CD14-positive monocyte (primary cell): ENCODE measurements around the gene CPNE4. TPM values are rescaled to one million over a fixed set of nuclear protein-coding genes. Genes with fewer than 3 reads are reported as not detected.

ENCODE experiments used
- DNase-seq, 3 donors: peaks; one replicate each; pipeline ENCODE4 v3.0.0-alpha.2; 2011 to 2022
- H2AFZ ChIP-seq: 2 replicates; pipeline ENCODE4 v1.6.0; 2012; ENCODE audit warnings: mild to moderate bottlenecking, low read depth, low read length, inconsistent platforms; ENCODE audit not compliant: insufficient read depth, poor library complexity, severe bottlenecking
- H3K27ac ChIP-seq, 2 donors: 1 replicate in 1 of 2; 2 replicates in 1 of 2; pipeline ENCODE4 v1.5.1; 2012 to 2013; ENCODE audit warnings: low read length in 2 of 2, control low read depth in 1 of 2, inconsistent platforms in 1 of 2, low read depth in 1 of 2, mild to moderate bottlenecking in 1 of 2
- H3K27me3 ChIP-seq, 2 donors: one replicate each; pipeline versions ENCODE4 v1.6.0 to v1.6.1; 2011 to 2013; ENCODE audit warnings: low read length in 2 of 2; ENCODE audit not compliant: control insufficient read depth in 2 of 2, insufficient read depth in 2 of 2
- H3K36me3 ChIP-seq, 2 donors: replicated peaks in 1 of 2; 1 replicate in 1 of 2; 2 replicates in 1 of 2; pipeline versions ENCODE4 v1.5.1 to v1.6.1; 2012 to 2013; ENCODE audit warnings: low read length in 2 of 2, control low read depth in 1 of 2, inconsistent platforms in 1 of 2, mild to moderate bottlenecking in 1 of 2; ENCODE audit not compliant: insufficient read depth in 2 of 2, control insufficient read depth in 1 of 2
- H3K4me1 ChIP-seq, 2 donors: 1 replicate in 1 of 2; 2 replicates in 1 of 2; pipeline versions ENCODE4 v1.5.1 to v1.6.1; 2012 to 2013; ENCODE audit warnings: low read length in 2 of 2, control low read depth in 1 of 2, inconsistent platforms in 1 of 2, mild to moderate bottlenecking in 1 of 2, moderate library complexity in 1 of 2; ENCODE audit not compliant: insufficient read depth in 2 of 2, control insufficient read depth in 1 of 2
- H3K4me2 ChIP-seq: replicated peaks from 2 replicates; pipeline ENCODE3; 2012; ENCODE audit warnings: low read length, moderate library complexity, mild to moderate bottlenecking; ENCODE audit not compliant: poor library complexity, severe bottlenecking; ENCODE audit errors: extremely low read depth
- H3K4me3 ChIP-seq, 3 experiments: fragments of 200-600 bp in 1 of 3; sonication (generic) in 1 of 3; replicated peaks in 1 of 3; 1 replicate in 2 of 3; 2 replicates in 1 of 3; pipeline ENCODE4 v1.5.1; 2011 to 2013; ENCODE audit warnings: low read length in 3 of 3, mild to moderate bottlenecking in 3 of 3, control low read depth in 2 of 3, low read depth in 2 of 3, inconsistent platforms in 1 of 3, moderate library complexity in 1 of 3
- H3K79me2 ChIP-seq: 2 replicates; pipeline ENCODE4 v1.6.0; 2012; ENCODE audit warnings: mild to moderate bottlenecking, control low read depth, inconsistent platforms, low read length, moderate library complexity; ENCODE audit not compliant: insufficient read depth
- H3K9ac ChIP-seq: 2 replicates; pipeline ENCODE4 v1.6.0; 2017; ENCODE audit warnings: low read length, mild to moderate bottlenecking; ENCODE audit not compliant: insufficient read depth, poor library complexity, severe bottlenecking
- H3K9me3 ChIP-seq, 2 donors: replicated peaks in 1 of 2; 1 replicate in 1 of 2; 2 replicates in 1 of 2; pipeline versions ENCODE4 v1.5.1 to v1.6.1; 2012 to 2013; ENCODE audit warnings: low read length in 2 of 2, control low read depth in 1 of 2; ENCODE audit not compliant: control insufficient read depth in 1 of 2, insufficient read depth in 1 of 2
- H4K20me1 ChIP-seq: 2 replicates; pipeline ENCODE4 v1.6.0; 2012; ENCODE audit warnings: mild to moderate bottlenecking, low read length, control low read depth, moderate library complexity; ENCODE audit not compliant: insufficient read depth
- H3K27ac Mint-ChIP-seq, 7 donors: one replicate each; pipeline ENCODE4 v1.8.0; 2020; ENCODE audit warnings: mild to moderate bottlenecking in 7 of 7, mixed read lengths in 7 of 7, moderate library complexity in 6 of 7, inconsistent platforms in 2 of 7
- H3K27me3 Mint-ChIP-seq, 3 donors: one replicate each; pipeline ENCODE4 v1.8.0; 2021 to 2022; ENCODE audit warnings: low read depth in 3 of 3, mild to moderate bottlenecking in 3 of 3, mixed read lengths in 3 of 3, moderate library complexity in 3 of 3, inconsistent platforms in 1 of 3
- H3K36me3 Mint-ChIP-seq, 2 donors: one replicate each; pipeline ENCODE4 v1.8.0; 2020; ENCODE audit warnings: mixed read lengths in 2 of 2, inconsistent platforms in 1 of 2, mild to moderate bottlenecking in 1 of 2
- H3K4me1 Mint-ChIP-seq: one replicate; pipeline ENCODE4 v1.8.0; 2020; ENCODE audit warnings: mild to moderate bottlenecking, mixed read lengths
- H3K4me3 Mint-ChIP-seq, 2 donors: one replicate each; pipeline ENCODE4 v1.8.0; 2020; ENCODE audit warnings: mild to moderate bottlenecking in 2 of 2, mixed read lengths in 2 of 2, moderate library complexity in 1 of 2
- H3K9me3 Mint-ChIP-seq, 7 donors: one replicate each; pipeline ENCODE4 v1.8.0; 2020 to 2022; ENCODE audit warnings: mixed read lengths in 7 of 7, mild to moderate bottlenecking in 6 of 7, moderate library complexity in 6 of 7, inconsistent platforms in 2 of 7
- WGBS: methylation state at CpG from one replicate; pipeline ENCODE4 v1.1.5; 2013; ENCODE audit warnings: missing lambda C conversion rate; ENCODE audit not compliant: insufficient coverage; 5-methylcytosine and 5-hydroxymethylcytosine counted together
- intact Hi-C, 2 donors: fragments of 100-400 bp; cut with micrococcal nuclease; formaldehyde crosslinking; loops; one replicate each; pipeline versions ENCODE4 v1.15.0 to v1.15.1; 2023
- polyA plus RNA-seq, 3 donors: library from polyadenylated mRNA; depleted of rRNA in 1 of 3; unstranded in 2 of 3; stranded (reverse) in 1 of 3; fragments of 300-500 nt in 2 of 3; fragments of >200 nt in 1 of 3; fragmentation: Illumina TruSeq in 2 of 3; gene quantifications; 1 replicate in 2 of 3; 2 replicates in 1 of 3; pipeline ENCODE4 v1.2.3, GENCODE V29; 2012 to 2021
- TF ChIP-seq, protein P1 (sequence below): fragments of 200-600 bp; IDR thresholded peaks from one replicate; pipeline ENCODE4 v1.8.0; 2022; ENCODE audit warnings: antibody characterized with exemption, mild to moderate bottlenecking

The CPNE4 gene
- polyA plus RNA-seq, 3 donors, result not detected

DNA sequence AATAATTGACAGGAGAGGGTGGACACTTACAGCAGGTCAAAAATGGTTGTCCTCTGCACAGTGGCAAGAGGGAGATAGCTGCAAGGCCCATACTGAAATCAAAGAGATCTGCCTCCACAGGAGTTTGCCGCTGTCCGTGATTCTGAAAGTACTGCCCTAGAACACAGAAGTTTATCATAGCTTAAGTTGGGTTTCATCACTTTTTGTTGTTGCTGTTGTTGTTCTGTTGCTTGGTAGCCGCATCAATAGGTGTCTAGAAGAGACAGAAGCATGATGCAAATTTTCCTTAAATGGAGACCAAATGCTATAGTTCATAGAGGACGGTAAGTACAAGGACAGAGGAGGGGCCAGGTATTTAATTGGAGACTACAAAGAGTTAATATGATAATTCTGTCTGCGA is 412.1 kb downstream of the CPNE4 start:
- H3K9me3 Mint-ChIP-seq, result peaks cover 0 to 2% (median 0%) of the 10 kb centered on the region in 7 donors
- WGBS, result 100% methylated on average over 1 of the region's 5 CpGs
- Histone ChIP-seq H3K9me3 (no peaks in the 10 kb centered on the region), H3K9ac (no peak overlapping the region), H2AFZ (no peak overlapping the region), H3K4me2 (no peak overlapping the region), H4K20me1 (no peaks in the 10 kb centered on the region), H3K27me3 (no peaks in the 10 kb centered on the region), H3K27ac (no peak overlapping the region), H3K4me1 (no peaks in the 10 kb centered on the region), H3K36me3 (no peaks in the 10 kb centered on the region), H3K4me3 (no peak overlapping the region), H3K79me2 (no peaks in the 10 kb centered on the region)
- intact Hi-C loops, result no loop called here
- no peak overlapping the region for H3K4me3 Mint-ChIP-seq
- H3K36me3 Mint-ChIP-seq, result no peaks in the 10 kb centered on the region
- DNase-seq, result no peak
- H3K27ac Mint-ChIP-seq, result no peak overlapping the region
- H3K4me1 Mint-ChIP-seq, result no peaks in the 10 kb centered on the region
- peaks cover 0 to 4% (median 0%) of the 10 kb centered on the region in 3 donors for H3K27me3 Mint-ChIP-seq
- TF ChIP-seq, protein P1, sequence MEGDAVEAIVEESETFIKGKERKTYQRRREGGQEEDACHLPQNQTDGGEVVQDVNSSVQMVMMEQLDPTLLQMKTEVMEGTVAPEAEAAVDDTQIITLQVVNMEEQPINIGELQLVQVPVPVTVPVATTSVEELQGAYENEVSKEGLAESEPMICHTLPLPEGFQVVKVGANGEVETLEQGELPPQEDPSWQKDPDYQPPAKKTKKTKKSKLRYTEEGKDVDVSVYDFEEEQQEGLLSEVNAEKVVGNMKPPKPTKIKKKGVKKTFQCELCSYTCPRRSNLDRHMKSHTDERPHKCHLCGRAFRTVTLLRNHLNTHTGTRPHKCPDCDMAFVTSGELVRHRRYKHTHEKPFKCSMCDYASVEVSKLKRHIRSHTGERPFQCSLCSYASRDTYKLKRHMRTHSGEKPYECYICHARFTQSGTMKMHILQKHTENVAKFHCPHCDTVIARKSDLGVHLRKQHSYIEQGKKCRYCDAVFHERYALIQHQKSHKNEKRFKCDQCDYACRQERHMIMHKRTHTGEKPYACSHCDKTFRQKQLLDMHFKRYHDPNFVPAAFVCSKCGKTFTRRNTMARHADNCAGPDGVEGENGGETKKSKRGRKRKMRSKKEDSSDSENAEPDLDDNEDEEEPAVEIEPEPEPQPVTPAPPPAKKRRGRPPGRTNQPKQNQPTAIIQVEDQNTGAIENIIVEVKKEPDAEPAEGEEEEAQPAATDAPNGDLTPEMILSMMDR, result no peak

DNA sequence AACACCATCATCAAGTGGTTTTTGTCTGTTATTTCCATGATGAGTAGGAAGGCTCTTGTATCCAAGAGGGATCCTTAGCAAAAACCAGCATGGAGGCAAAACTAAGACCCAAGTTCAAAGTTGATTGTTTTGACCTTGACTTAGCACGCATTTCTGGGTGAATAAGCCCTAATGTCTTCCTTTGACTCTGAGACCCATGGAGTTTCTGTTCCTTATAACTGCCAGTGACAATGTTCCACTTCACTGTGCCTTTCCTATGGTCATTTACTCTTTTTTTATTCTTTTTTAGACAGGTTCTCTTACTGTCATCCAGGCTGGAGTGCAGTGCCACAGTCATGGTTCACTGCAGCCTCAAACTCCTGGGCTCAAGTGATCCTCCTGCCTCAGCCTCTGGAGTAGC is 413.8 kb downstream of the CPNE4 start:
- Histone ChIP-seq H3K79me2 (no peaks in the 10 kb centered on the region), H3K9ac (no peak overlapping the region), H3K9me3 (no peaks in the 10 kb centered on the region), H2AFZ (no peak overlapping the region), H3K27ac (no peak overlapping the region), H3K4me2 (no peak overlapping the region), H3K27me3 (no peaks in the 10 kb centered on the region), H3K4me3 (no peak overlapping the region), H4K20me1 (no peaks in the 10 kb centered on the region), H3K36me3 (no peaks in the 10 kb centered on the region), H3K4me1 (no peaks in the 10 kb centered on the region)
- H3K27ac Mint-ChIP-seq, result no peak overlapping the region
- peaks cover 0 to 4% (median 0%) of the 10 kb centered on the region in 3 donors for H3K27me3 Mint-ChIP-seq
- H3K4me1 Mint-ChIP-seq, result no peaks in the 10 kb centered on the region
- no peak for DNase-seq
- intact Hi-C loops, result no loop called here
- peaks cover 0 to 2% (median 0%) of the 10 kb centered on the region in 7 donors for H3K9me3 Mint-ChIP-seq
- 45% methylated on average over 1 of the region's 1 CpG for WGBS
- TF ChIP-seq, protein P1, result no peak
- H3K4me3 Mint-ChIP-seq, result no peak overlapping the region
- no peaks in the 10 kb centered on the region for H3K36me3 Mint-ChIP-seq
